Activated CD4-positive, alpha-beta T cell treated with anti-CD3 and anti-CD28 coated beads, Interleukin-2, amount 10 ng/mL, durations not matched to agents 24 days and 14 days (primary cell): ENCODE data around the gene RYR3. TPM values are rescaled to one million over a fixed set of nuclear protein-coding genes. Genes with fewer than 3 reads are reported as not detected.
"Not testable (repeated sequence)": the region's sequence is repeated elsewhere in the genome, so short reads cannot be mapped to it uniquely, and the experiment has no call there.

Source experiments
- DNase-seq: peaks from one replicate; pipeline ENCODE4 v3.0.0; 2022
- H3K27ac Mint-ChIP-seq: one replicate; pipeline ENCODE4 v1.8.0; 2022; ENCODE audit warnings: mild to moderate bottlenecking, mixed read lengths
- H3K27me3 Mint-ChIP-seq: one replicate; pipeline ENCODE4 v1.8.0; 2022; ENCODE audit warnings: mixed read lengths
- H3K36me3 Mint-ChIP-seq: one replicate; pipeline ENCODE4 v1.8.0; 2022; ENCODE audit warnings: low read depth, mild to moderate bottlenecking, mixed read lengths
- H3K4me1 Mint-ChIP-seq: one replicate; pipeline ENCODE4 v1.8.0; 2021; ENCODE audit warnings: mixed read lengths
- H3K4me3 Mint-ChIP-seq: one replicate; pipeline ENCODE4 v1.8.0; 2022; ENCODE audit warnings: mild to moderate bottlenecking, moderate library complexity, mixed read lengths
- H3K9me3 Mint-ChIP-seq: one replicate; pipeline ENCODE4 v1.8.0; 2021; ENCODE audit warnings: mixed read lengths
- intact Hi-C: fragments of 100-400 bp; cut with micrococcal nuclease; formaldehyde crosslinking; loops from one replicate; pipeline ENCODE4 v1.15.1; 2023
- total RNA-seq: library from RNA; stranded (reverse); gene quantifications from 2 replicates; pipeline ENCODE4 v1.2.3, GENCODE V29; 2022

Gene RYR3
- total RNA-seq, 1 donor from 2014 or later, result not detected

- Mint-ChIP-seq H3K4me3 (no peak overlapping the region), H3K27ac (no peak overlapping the region), H3K27me3 (no peaks in the 10 kb centered on the region), H3K4me1 (no peaks in the 10 kb centered on the region), H3K9me3 (no peaks in the 10 kb centered on the region), H3K36me3 (no peaks in the 10 kb centered on the region)
- intact Hi-C loops, result no loop called here
- DNase-seq, result no peak
These were observed 233.2 kb downstream of the RYR3 start for GRCh38 chr15:33543957-33544356.

- Mint-ChIP-seq H3K36me3 (no peaks in the 10 kb centered on the region), H3K9me3 (no peaks in the 10 kb centered on the region), H3K4me1 (no peaks in the 10 kb centered on the region), H3K4me3 (no peak overlapping the region), H3K27ac (no peak overlapping the region), H3K27me3 (no peaks in the 10 kb centered on the region)
- intact Hi-C loops, result no loop called here
- DNase-seq, result no peak
These were observed 235.1 kb downstream of the RYR3 start for GRCh38 chr15:33545866-33546265.

DNA sequence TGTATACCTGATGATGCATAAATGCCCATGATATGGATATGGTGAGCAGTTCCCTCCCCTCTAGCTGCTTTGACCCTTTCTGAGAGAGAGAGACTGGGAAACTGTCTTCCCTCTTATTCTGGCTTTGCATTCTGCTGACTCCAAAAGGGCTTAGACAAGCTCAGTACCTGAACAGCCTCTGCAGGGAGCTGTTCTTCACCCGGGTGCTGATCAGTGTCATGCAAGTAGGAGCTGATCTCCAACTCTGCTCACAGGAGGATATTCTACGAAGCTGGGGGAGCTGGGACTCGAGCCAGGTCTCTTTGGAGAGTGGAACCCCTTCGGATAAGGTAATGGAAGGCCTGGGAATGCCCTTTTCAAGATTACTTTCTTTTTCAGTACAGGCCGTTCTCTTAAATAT is 237.1 kb downstream of the RYR3 start:
- intact Hi-C loops, result no loop called here
- H3K27me3 Mint-ChIP-seq, result no peaks in the 10 kb centered on the region
- H3K36me3 Mint-ChIP-seq, result no peaks in the 10 kb centered on the region
- DNase-seq, result peak; percentile 67
- H3K9me3 Mint-ChIP-seq, result no peaks in the 10 kb centered on the region
- no peak overlapping the region for H3K27ac Mint-ChIP-seq
- H3K4me1 Mint-ChIP-seq, result no peaks in the 10 kb centered on the region
- H3K4me3 Mint-ChIP-seq, result no peak overlapping the region

DNA sequence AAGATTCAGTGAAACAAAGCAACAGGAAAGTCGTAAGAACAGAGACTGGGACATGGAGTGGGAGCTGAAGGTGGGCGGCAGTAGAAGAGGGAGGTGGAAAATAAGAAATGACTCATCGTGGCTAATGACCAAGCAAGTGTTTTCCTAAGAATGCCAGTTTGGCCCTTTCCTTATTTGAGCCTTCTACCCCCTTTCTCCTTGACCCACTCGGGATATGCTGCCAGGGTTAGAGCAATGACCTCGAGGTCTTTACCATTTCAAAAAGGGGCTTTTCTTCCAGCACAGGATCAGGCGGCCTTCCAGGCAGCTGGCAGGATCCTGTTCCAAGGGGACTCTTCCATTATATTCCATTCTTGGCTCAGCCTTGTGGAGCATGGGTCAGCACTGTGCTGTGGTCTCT is 241.1 kb downstream of the RYR3 start:
- H3K27ac Mint-ChIP-seq, result no peak overlapping the region
- intact Hi-C loops, result no loop called here
- H3K27me3 Mint-ChIP-seq, result no peaks in the 10 kb centered on the region
- DNase-seq, result no peak
- H3K36me3 Mint-ChIP-seq, result no peaks in the 10 kb centered on the region
- no peaks in the 10 kb centered on the region for H3K4me1 Mint-ChIP-seq
- no peak overlapping the region for H3K4me3 Mint-ChIP-seq
- H3K9me3 Mint-ChIP-seq, result no peaks in the 10 kb centered on the region

- intact Hi-C loops, result no loop called here
- H3K4me3 Mint-ChIP-seq, result no peak overlapping the region
- H3K4me1 Mint-ChIP-seq, result no peaks in the 10 kb centered on the region
- no peak overlapping the region for H3K27ac Mint-ChIP-seq
- H3K36me3 Mint-ChIP-seq, result no peaks in the 10 kb centered on the region
- no peaks in the 10 kb centered on the region for H3K27me3 Mint-ChIP-seq
- no peaks in the 10 kb centered on the region for H3K9me3 Mint-ChIP-seq
- no peak for DNase-seq
These were observed 242.4 kb downstream of the RYR3 start for GRCh38 chr15:33553157-33553556.

- Mint-ChIP-seq H3K36me3 (no peaks in the 10 kb centered on the region), H3K27me3 (no peaks in the 10 kb centered on the region), H3K4me3 (no peak overlapping the region), H3K27ac (no peak overlapping the region), H3K4me1 (no peaks in the 10 kb centered on the region), H3K9me3 (no peaks in the 10 kb centered on the region)
- no peak for DNase-seq
- intact Hi-C loops, result no loop called here
These were observed 248.6 kb downstream of the RYR3 start for GRCh38 chr15:33559207-33559890.

DNA sequence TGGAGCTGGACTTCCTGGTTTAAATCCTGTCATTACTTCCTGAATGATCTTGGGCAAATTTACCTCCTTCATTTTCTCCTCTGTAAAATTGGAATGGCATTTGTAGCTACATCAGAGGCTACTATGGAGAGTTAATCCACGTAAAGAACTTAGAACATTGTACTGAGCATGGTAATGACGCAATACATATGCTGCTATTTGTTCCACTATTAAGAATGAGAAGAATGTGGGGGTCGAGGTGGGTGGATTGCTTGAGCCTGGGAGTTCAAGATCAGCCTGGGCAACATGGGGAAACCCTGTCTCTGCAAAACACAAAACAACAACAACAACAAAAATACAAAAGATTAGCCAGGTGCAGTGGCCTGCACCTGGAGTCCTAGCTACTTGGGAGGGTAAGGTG is 250.6 kb downstream of the RYR3 start:
- H3K4me1 Mint-ChIP-seq, result no peaks in the 10 kb centered on the region
- H3K27me3 Mint-ChIP-seq, result no peaks in the 10 kb centered on the region
- no peak overlapping the region for H3K4me3 Mint-ChIP-seq
- H3K36me3 Mint-ChIP-seq, result no peaks in the 10 kb centered on the region
- no peak overlapping the region for H3K27ac Mint-ChIP-seq
- H3K9me3 Mint-ChIP-seq, result no peaks in the 10 kb centered on the region
- no peak for DNase-seq
- intact Hi-C loops, result no loop called here

DNA sequence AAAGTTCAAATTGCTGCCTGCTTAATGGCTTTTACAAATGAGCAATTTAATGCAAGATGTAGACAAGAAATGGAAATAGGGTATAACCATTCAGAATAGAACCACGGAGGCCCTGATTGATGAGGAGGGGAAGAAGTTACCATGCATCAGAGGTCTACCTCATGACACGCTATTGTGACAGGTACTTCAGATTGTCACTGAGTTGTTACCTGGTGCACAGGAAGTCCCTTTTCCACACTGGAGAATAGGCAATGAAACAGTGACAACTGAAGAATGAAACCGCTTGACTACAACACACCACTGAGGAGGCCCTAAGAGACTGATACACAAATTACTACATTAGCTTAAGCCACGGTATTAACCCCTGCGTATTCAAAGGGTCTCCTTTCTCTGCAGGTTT is 251.2 kb downstream of the RYR3 start:
- H3K4me3 Mint-ChIP-seq, result no peak overlapping the region
- H3K27ac Mint-ChIP-seq, result no peak overlapping the region
- no peak for DNase-seq
- no peaks in the 10 kb centered on the region for H3K36me3 Mint-ChIP-seq
- intact Hi-C loops, result no loop called here
- no peaks in the 10 kb centered on the region for H3K9me3 Mint-ChIP-seq
- no peaks in the 10 kb centered on the region for H3K4me1 Mint-ChIP-seq
- H3K27me3 Mint-ChIP-seq, result no peaks in the 10 kb centered on the region

DNA sequence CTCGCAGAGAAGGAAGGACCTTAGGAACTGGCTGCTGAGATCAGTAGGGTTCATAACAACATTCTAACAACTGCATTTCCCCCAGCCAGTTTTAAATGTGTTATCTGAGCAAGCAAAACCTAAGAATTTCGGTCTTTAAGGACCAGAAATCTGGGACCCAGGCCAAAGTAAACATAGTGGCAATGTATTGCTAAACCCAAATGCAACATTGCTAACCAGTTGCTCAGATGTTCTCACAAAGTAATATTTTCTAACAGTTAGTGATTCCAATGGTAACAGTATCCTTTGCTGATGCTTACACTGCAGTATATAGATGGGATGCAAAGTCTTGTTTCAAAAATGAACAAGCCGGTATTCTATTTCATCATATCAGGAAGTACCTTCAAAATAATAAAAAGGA is 254.3 kb downstream of the RYR3 start:
- intact Hi-C loops, result no loop called here
- Mint-ChIP-seq H3K27ac (no peak overlapping the region), H3K4me3 (no peak overlapping the region), H3K36me3 (no peaks in the 10 kb centered on the region), H3K27me3 (no peaks in the 10 kb centered on the region), H3K4me1 (no peaks in the 10 kb centered on the region), H3K9me3 (no peaks in the 10 kb centered on the region)
- DNase-seq, result no peak

DNA sequence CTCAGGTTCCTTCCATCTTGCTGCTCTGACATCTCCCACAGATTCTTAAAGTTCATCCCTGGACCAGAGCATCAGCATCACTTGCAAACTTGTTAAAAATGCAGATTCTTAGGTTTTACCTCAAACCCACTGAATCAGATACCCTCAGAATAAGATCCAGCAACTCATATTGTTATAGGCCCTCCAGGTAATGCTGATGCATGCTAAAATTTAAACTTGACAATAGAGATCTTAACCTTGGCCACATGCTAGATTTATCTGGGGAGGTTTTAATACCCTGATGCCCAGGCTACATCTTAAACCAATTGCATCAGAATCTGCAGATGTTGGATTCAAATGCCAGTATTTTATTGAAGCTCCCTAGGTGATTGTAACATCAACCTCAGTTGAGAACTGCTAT is 256.9 kb downstream of the RYR3 start:
- Mint-ChIP-seq H3K4me1 (no peaks in the 10 kb centered on the region), H3K4me3 (no peak overlapping the region), H3K27me3 (no peaks in the 10 kb centered on the region)

GRCh38 chr15:33569036-33569435 is 258.3 kb downstream of the RYR3 start:
- H3K36me3 Mint-ChIP-seq, result no peaks in the 10 kb centered on the region
- no peak overlapping the region for H3K27ac Mint-ChIP-seq
- no peaks in the 10 kb centered on the region for H3K9me3 Mint-ChIP-seq
- H3K27me3 Mint-ChIP-seq, result no peaks in the 10 kb centered on the region
- no peak overlapping the region for H3K4me3 Mint-ChIP-seq
- intact Hi-C loops, result no loop called here
- DNase-seq, result no peak
- no peaks in the 10 kb centered on the region for H3K4me1 Mint-ChIP-seq

More for the DNA sequence above, 256.9 kb downstream of the RYR3 start:
- Mint-ChIP-seq H3K9me3 (no peaks in the 10 kb centered on the region), H3K36me3 (no peaks in the 10 kb centered on the region), H3K27ac (no peak overlapping the region)
- intact Hi-C loops, result no loop called here
- DNase-seq, result no peak

DNA sequence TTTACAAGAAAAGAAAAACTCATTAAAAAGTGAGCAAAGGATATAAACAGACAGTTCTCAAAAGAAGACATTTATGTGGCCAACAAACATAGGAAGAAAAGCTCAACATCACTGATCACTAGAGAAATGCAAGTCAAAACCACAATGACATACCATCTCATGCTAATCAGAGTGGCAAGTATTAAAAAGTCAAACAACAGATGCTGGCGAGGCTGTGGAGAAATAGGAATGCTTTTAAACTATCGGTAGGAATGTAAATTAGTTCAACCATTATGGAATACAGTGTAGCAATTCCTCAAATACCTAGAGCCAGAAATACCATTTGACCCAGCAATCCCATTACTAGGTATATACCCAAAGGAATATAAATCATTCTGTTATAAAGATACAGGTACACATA is 267.1 kb downstream of the RYR3 start:
- H3K4me1 Mint-ChIP-seq, H3K27ac Mint-ChIP-seq, H3K27me3 Mint-ChIP-seq, DNase-seq, intact Hi-C loops, H3K36me3 Mint-ChIP-seq, H3K9me3 Mint-ChIP-seq, H3K4me3 Mint-ChIP-seq: not testable (repeated sequence)

- Mint-ChIP-seq H3K36me3 (no peaks in the 10 kb centered on the region), H3K4me3 (no peak overlapping the region), H3K4me1 (no peaks in the 10 kb centered on the region), H3K27ac (no peak overlapping the region), H3K9me3 (no peaks in the 10 kb centered on the region), H3K27me3 (peaks cover under 1% of the 10 kb centered on the region)
- DNase-seq, result no peak
- intact Hi-C loops, result no loop called here
These were observed 269.8 kb downstream of the RYR3 start for GRCh38 chr15:33580526-33580925.

GRCh38 chr15:33581032-33581431 is 270.3 kb downstream of the RYR3 start:
- H3K27me3 Mint-ChIP-seq, result no peaks in the 10 kb centered on the region
- intact Hi-C loops, result no loop called here
- no peaks in the 10 kb centered on the region for H3K36me3 Mint-ChIP-seq
- no peaks in the 10 kb centered on the region for H3K9me3 Mint-ChIP-seq
- H3K4me3 Mint-ChIP-seq, result no peak overlapping the region
- no peak for DNase-seq
- H3K4me1 Mint-ChIP-seq, result no peaks in the 10 kb centered on the region
- H3K27ac Mint-ChIP-seq, result no peak overlapping the region

- intact Hi-C loops, result no loop called here
- H3K27ac Mint-ChIP-seq, result no peak overlapping the region
- H3K27me3 Mint-ChIP-seq, result no peaks in the 10 kb centered on the region
- DNase-seq, result no peak
- no peaks in the 10 kb centered on the region for H3K9me3 Mint-ChIP-seq
- H3K4me3 Mint-ChIP-seq, result no peak overlapping the region
- no peaks in the 10 kb centered on the region for H3K4me1 Mint-ChIP-seq
- no peaks in the 10 kb centered on the region for H3K36me3 Mint-ChIP-seq
These were observed 274.0 kb downstream of the RYR3 start for GRCh38 chr15:33584797-33585196.
